8988T (cell line): ENCODE data around the gene NTN1.

Source experiments
- DNase-seq: peaks from one replicate; pipeline ENCODE4 v3.0.0; 2011

Gene NTN1

DNA sequence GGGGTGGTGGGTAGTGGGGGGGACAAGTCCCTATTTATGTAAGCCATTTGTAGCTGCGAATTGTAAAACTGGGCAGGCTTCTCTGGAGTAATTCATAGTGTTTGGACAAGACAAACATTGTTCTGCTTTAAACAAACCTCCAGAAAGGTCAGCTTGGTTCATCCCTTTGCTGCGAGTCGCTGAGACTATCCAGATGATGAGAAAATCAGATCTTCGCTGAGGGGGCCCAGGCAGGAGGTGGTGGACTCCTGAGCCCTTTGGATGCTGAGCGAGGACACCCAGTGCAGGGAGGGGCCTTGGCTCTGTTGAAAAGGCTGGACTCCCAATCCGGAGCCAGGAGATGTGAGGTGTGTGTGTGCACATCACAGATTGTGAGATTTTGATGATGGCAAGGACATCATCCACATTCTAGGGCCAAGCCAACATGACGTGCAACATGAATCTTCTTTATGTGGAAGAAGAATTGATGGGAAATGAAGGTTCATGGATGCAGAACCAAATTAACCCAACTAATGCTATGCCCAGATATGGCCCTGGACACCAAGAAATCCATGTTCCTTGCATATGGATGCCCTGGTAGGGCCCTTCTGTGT lies 15.0 kb upstream of the NTN1 start:
- DNase-seq = no peak

DNA sequence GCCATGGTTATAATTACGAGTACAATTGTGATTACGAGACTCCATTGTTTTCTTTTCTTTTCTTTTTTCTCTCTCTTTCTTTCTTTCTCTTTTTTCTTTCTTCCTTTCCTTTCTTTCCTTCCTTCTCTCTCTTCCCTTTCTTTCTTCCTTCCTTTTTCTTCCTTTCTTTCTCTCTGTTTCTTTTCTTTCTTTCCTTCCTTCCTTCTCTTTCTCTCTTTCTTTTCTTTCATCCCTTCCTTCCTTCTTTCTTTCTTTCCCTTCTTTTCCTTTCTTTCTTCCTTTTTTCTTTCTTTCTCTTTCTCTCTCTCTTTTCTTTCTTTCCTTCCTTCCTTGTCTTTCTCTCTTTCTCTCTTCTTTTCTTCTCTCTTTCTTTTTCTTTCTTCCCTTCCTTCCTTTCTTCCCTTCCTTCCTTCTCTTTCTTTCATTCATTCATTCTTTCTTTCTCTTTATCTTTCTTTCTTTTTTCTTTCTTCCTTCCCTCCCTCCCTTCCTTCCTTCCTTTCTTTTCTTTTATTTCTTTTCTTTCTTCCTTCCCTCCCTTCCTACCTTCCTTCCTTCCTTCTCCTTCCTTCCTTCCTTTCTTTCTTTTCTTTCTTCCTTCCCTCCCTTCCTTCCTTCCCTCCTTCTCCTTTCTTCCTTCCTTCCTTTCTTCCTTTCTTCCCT lies 14.1 kb upstream of the NTN1 start:
- DNase-seq = no peak

DNA sequence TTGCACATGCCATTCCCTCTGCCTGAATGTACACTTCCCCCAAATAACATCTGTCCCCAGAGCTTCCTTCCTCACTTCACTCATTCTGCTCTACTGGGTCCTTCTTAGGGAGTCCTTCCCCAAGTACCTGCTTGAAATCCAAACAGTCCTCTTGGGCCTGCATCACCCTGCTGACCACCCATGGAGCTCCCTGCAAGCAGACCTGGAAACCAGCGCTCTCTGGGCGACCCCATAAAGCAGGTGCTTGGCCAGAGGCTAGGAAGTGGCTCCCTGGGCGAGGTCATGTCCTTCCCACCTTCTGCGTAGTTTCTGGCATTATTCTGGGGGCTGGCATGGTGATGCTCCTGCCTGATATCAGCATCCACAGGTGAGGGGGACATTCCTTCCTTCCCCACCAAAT lies 12.2 kb upstream of the NTN1 start:
- no peak for DNase-seq

GRCh38 chr17:9009737-9010136 lies 11.6 kb upstream of the NTN1 start:
- DNase-seq = no peak

DNA sequence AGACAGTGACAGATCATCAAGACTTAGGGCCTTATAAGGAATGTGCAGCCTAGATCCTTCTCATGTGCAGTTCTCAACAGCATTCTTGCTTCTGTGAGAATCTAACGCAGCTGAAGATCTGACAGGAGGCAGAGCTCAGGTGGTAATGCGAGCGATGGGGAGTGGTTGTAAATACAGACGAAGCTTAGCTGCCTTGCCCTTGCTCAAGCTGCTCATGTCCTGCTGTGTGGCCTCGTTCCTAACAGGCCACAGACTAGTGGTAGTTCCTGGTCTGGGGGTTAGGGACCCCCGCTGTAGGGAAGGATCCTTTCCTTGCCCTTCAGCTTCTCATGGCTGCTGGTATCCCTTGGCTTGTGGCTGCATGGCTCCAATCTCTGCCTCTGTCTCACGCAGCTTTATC lies 10.3 kb upstream of the NTN1 start:
- DNase-seq = no peak

DNA sequence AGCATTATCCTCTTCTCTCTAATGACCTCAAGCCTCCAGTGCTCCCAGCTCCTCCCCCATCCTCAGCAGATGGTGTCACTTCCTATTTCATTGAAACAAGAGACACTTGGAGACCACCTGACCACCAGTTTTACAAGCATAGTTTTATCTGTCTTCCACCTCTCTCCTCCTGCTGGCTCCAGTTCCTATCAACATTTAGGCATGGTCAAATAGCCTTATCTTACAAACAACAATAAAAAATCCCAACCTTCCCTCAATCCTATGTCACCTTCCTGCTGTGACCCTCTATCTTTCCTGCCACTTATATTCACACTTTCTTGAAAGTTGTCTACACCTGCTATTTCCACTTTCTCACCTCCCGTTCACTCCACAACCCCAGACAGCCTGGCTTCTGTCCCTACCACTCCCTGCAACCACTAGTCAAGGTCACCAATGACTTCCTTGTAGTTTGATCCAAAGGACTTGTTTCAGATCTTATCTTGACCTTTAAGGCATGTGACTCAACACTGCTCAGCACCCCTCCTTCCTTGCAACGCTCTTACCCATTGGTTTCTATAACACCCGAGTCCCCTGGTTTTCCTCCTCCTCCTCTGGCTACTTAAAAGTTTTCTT lies 4.3 kb upstream of the NTN1 start:
- no peak for DNase-seq

DNA sequence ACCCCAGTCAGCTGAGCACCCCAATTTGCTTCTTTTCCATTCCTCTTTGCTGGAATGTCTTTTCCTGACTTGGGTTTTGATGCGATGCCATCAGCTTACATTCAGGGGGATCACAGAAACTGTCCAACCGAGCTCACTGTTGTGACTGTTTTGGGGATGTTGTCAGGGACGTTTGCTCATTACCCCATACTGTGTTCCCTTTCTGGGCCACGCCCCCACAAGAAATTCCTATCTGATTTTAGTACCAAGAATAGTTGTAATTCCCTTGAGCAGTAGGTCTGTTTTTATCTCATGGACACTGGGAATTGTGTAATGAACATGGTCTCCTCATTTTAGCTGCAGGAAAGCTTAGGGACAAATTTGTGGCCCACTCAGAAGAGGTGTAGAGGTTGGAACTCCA lies 2.6 kb upstream of the NTN1 start:
- DNase-seq = no peak

DNA sequence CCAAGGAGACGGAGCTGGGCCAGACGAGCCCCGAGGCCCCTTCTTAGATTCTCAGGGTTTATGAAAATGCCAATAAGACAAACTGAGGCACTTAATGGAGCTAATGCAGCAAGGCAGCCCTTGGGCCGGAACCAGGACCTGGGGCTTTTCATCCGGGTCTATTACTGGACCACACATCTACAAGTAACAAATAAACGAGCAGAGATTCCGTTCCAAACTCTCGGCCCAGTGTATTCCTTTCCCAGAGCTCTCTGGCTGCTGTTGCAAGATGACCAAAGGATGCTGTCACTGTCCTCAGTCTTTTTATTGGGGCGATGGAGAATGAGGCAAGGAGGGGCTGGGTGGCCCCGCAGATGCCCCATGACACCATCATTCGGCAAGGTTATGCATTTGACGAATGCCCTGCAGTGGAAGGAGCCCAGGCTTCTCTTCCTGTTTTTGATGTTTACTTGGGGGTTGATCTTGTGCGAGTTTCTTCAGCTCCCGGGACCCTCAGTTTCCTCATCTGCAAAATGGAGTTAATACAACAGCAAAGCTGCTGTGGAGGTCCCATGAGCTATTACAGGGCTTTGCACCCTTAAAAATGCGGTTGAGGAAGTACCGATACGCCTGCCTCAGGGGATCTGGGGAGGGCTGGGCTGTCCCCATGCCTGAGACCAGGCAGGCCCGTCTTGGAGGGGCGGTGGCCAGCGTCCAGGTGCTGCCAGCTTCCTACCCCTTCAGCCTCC lies 1.1 kb upstream of the NTN1 start:
- DNase-seq = no peak

DNA sequence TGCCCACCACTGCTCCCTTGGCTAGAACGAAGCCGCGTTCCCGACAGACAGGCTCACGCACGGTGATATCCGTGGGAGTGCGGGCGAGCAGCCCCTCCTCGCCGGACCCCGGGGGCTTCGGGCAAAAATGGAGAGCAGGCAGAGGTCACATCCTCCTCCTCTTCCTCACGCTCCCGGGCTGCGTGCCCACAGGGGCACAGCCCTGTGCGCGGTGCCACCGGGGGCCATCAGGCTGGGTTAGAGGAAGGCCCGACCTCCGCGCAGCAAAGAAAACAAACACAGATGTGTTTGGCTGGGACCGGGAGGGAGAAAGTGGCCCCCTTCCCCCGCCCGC lies 519 bp upstream of the NTN1 start:
- no peak for DNase-seq

- DNase-seq = peak; percentile 63
Observed at GRCh38 chr17:9021992-9022572, 772 bp downstream of the NTN1 start.

- no peak for DNase-seq
Observed at GRCh38 chr17:9022573-9023391, 1.5 kb downstream of the NTN1 start.

GRCh38 chr17:9023392-9024218 lies 2.3 kb downstream of the NTN1 start:
- no peak for DNase-seq

GRCh38 chr17:9024497-9024896 lies 3.2 kb downstream of the NTN1 start:
- DNase-seq = no peak

GRCh38 chr17:9026741-9027140 lies 5.4 kb downstream of the NTN1 start:
- DNase-seq = no peak

DNA sequence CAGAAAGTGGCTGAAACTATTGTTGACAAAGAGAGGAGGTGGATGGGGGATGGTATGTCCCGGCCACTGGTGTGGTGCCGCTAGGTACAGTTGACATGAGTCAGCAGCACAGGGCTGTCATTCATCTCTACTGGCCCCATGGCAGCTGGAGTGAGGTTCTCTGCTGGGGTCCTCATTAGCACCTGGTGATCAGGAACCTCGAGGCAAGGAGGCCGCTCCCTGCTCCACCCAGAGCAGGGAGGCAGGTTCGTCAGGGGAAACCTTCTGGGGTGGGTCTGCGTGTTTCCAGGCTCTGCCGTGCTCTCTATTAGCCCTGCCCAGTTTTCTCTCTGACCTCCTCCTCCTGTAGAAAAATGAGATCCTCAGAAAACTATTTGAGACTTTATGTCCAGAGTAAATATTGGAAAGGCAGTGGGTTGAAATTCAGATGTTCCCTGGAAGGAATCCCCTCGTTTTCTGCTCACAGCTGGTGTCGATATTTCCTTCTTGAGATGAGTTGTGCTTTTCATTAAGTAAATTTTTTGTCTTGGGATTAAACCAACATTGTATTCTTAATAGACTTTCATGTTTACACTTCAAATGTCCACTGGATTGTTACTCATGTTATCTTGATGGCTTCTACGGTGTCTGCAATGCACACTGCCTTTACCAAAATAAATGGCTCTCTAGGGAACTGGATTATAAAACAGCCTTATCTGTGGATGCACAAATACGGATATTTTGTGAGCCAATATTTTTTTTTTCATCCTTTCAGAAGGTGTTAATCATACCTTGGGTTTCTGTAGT lies 7.1 kb downstream of the NTN1 start:
- no peak for DNase-seq

- no peak for DNase-seq
Observed at GRCh38 chr17:9028988-9029570, 7.8 kb downstream of the NTN1 start.

DNA sequence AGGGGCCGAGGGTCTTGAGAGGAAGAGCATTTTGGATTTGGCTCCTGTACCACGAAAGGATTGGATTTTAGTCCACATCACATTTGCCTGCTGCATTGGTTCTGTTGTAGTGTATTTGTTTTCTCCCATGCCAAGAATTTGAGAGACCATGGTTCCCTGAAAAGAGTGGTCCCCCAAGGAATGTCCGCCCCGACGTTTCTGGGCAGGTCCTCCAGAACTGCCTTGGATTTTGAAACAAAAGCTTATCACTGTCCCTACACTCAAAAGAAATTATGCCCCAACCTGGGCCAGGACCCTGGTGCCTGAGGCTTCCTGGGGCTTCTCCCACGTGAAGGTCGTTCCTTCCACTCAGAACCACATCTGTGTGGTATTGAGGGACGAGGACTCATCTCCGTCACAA lies 10.8 kb downstream of the NTN1 start:
- no peak for DNase-seq

DNA sequence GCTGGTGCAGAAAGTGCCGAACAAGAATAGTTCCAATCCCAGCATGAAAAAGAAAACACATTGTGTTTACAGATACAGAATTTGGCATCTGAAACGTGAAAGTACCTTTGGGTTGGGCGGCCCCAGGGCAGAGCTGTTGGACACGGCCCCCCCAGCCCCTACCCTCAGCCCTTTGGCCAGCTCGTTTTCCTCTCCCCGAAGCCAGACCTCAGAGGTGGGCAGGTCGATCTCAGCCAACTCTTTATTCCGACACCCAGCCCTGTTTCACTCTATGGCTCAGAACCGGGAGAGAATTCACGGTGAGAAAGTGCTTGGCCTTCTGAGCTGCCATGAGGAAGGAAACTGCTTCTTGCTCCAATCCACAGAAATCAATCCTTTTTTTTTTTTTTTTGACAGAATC lies 11.3 kb downstream of the NTN1 start:
- DNase-seq = no peak

DNA sequence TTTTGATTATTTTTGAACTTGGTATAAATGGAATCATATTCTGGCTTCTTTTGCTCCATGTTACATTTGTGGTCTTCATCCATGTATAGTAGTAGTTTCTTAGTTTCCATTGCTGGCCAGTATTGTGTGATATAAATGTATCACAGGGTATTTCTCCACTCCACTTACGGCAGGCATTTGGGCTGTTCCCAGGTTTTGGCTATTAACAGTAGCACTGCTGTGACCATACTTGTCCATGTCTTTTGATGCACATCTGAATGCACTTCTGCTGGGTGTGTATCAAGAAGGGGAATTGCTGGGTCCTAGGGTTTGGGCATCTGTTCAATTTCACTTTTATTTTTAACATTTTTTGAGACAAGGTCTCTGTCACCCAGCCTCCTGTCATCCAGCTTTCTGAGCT lies 13.9 kb downstream of the NTN1 start:
- no peak for DNase-seq

DNA sequence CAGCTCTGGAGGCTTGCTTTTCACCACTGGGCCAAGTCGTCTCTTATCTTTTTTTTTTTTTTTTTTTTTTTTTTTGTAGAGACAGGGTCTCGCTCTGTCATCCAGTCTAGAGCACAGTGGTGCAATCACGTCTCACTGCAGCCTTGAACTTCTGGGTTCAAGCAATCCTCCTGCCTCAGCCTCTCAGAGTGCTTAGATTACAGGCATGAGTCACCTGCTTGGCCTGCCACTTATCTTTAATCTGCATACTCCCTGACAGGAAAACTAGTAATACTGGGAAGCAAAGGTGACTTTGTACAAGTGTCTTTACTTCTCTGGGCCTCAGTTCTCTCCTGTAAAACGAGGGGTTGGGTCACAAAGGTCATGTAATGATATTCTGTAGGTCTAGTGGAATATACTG lies 15.0 kb downstream of the NTN1 start:
- DNase-seq = no peak

- no peak for DNase-seq
Observed at GRCh38 chr17:9037736-9038135, 16.4 kb downstream of the NTN1 start.
